Activated CD8-positive, alpha-beta memory T cell treated with anti-CD3 and anti-CD28 coated beads for 1 hour (primary cell): Measurements from ENCODE around the gene SRP9.
"Not testable (repeated sequence)": the region's sequence is repeated elsewhere in the genome, so short reads cannot be mapped to it uniquely, and the experiment has no call there.

Experiments
- DNase-seq, 2 donors: peaks; one replicate each; pipeline ENCODE4 v3.0.0-alpha.2; 2020; ENCODE audit warnings: low read depth in 1 of 2; ENCODE audit errors: extremely low read depth in 1 of 2

SRP9 gene

GRCh38 chr1:225813214-225813964 lies 35.8 kb downstream of the SRP9 start:
- DNase-seq = no peak

- DNase-seq = no peak
Measured at GRCh38 chr1:225814381-225814780, 36.8 kb downstream of the SRP9 start.

- not testable (repeated sequence) for DNase-seq
Measured at GRCh38 chr1:225815090-225815489, 37.5 kb downstream of the SRP9 start.

GRCh38 chr1:225815526-225816178 lies 38.0 kb downstream of the SRP9 start:
- DNase-seq = no peak

- no peak for DNase-seq
Measured at GRCh38 chr1:225816643-225817538, 39.3 kb downstream of the SRP9 start.

- DNase-seq = no peak
Measured at GRCh38 chr1:225817611-225818061, 40.0 kb downstream of the SRP9 start.

GRCh38 chr1:225818229-225818628 lies 40.6 kb downstream of the SRP9 start:
- no peak for DNase-seq

- no peak for DNase-seq
Measured at GRCh38 chr1:225819346-225820192, 41.9 kb downstream of the SRP9 start.

GRCh38 chr1:225820522-225821120 lies 43.0 kb downstream of the SRP9 start:
- no peak for DNase-seq

GRCh38 chr1:225822655-225823403 lies 45.2 kb downstream of the SRP9 start:
- no peak for DNase-seq

- DNase-seq = no peak
Measured at GRCh38 chr1:225823811-225824261, 46.2 kb downstream of the SRP9 start.

- DNase-seq = no peak
Measured at GRCh38 chr1:225824533-225824941, 46.9 kb downstream of the SRP9 start.

GRCh38 chr1:225825078-225825477 lies 47.5 kb downstream of the SRP9 start:
- no peak for DNase-seq

GRCh38 chr1:225825607-225826007 lies 48.0 kb downstream of the SRP9 start:
- DNase-seq = no peak

GRCh38 chr1:225827076-225827475 lies 49.5 kb downstream of the SRP9 start:
- no peak for DNase-seq

- no peak for DNase-seq
Measured at GRCh38 chr1:225828706-225829345, 51.2 kb downstream of the SRP9 start.

GRCh38 chr1:225830841-225831240 lies 53.2 kb downstream of the SRP9 start:
- no peak for DNase-seq

GRCh38 chr1:225834417-225835329 lies 57.0 kb downstream of the SRP9 start:
- no peak for DNase-seq
